Measurements from ENCODE around the gene ARHGEF1.
"Not testable (repeated sequence)": the region's sequence is repeated elsewhere in the genome, so short reads cannot be mapped to it uniquely, and the experiment has no call there.

The ARHGEF1 gene

DNA sequence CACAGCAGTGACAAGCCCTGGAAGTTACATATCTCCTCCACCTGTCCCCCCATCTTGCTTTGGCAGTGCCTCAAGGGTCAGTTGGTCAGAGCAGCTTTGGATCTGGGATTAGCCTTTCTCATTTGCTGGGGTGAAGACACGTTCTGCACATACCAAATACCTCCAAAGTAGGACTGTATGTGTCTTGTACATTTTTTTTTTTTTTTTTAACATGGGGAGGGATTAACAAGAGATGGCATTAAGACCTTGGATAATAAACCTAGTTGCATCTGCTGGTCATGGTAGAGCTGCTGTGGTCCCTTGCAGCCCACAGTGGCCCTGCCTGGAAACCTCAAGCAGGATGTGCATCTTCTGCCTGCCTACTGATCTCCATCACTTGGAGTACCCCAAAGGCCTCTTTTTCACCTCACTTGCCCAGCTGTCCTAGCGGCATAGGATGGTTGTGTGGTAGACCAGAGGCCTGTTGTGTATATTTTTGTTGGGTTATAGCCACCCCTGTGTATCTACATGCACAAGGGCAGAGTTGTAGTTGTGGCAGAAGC lies 20.5 kb upstream of the ARHGEF1 start:
- no peak for DNase-seq

DNA sequence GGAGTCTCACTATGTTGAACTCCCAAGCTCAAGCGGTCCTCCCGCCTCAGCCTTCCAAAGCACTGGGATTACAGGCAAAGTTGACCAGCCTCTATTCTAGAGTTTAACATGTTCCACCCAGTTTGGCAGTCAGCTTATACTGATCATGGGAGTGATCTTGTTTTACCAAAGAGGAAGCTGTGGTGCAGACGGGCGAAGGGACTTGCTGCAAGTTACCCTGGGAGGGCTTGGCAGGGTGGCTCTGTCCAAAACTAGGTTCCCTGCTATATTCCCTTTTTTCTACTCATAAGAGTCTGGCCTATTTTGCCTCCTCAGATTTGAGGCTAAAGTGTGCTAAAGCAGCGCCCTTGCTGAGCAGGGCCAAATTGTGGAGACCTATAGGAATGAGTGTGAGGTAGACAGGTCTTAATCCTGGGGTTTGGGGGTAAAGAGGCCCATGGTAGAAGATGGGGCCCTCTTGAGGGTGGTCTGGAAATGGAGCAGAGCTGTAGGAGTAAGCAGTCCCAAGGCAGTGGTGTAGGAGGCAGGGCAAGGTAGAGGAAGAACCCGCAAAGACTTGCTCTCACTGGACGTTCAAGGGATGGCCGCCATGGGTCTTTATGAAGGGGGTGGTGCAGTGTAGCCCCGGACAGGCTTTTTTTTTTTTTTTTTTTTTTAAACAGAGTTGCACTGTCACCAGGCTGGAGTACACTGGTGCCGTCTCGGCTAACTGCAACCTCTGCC lies 19.6 kb upstream of the ARHGEF1 start:
- DNase-seq = no peak

DNA sequence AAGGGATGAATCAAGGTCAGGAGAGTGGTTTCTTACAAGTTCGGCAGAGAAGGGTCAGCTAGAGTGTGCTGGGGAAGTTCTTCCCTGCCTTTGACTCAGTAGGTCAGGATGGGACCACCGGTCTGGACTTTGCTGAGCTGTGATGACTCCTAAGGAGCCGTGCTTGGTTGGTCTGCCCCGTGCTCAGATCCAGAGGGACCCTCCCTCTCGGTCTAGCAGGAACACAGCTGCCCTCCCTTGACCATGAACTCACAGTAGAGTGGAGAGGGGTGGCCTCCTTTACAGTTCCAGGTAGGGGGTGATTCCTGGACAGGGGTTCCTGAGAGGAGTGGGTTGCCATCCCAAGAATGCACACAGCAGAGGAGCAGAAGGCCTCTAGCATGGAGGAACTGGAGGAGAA lies 18.6 kb upstream of the ARHGEF1 start:
- no peak for DNase-seq

DNA sequence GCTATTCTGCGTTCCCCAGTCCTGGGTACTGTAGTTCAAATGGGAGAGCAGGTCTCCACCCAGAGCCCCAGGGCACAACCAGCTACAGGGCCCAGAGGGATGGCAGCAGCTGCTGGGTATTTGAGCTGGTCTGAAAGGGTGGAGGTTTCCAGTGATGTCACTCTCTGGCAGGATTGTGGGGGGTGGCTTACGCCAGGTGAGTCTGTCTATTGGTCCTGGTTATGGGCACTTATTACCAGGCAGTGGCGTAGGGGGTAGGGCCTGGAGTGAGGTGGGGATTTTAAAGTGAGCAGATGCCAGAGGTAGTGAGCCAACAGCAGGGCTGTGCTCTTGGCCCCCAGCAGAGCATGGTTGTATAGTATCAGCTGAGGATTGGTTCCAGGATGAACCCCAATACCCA lies 16.7 kb upstream of the ARHGEF1 start:
- no peak for DNase-seq

DNA sequence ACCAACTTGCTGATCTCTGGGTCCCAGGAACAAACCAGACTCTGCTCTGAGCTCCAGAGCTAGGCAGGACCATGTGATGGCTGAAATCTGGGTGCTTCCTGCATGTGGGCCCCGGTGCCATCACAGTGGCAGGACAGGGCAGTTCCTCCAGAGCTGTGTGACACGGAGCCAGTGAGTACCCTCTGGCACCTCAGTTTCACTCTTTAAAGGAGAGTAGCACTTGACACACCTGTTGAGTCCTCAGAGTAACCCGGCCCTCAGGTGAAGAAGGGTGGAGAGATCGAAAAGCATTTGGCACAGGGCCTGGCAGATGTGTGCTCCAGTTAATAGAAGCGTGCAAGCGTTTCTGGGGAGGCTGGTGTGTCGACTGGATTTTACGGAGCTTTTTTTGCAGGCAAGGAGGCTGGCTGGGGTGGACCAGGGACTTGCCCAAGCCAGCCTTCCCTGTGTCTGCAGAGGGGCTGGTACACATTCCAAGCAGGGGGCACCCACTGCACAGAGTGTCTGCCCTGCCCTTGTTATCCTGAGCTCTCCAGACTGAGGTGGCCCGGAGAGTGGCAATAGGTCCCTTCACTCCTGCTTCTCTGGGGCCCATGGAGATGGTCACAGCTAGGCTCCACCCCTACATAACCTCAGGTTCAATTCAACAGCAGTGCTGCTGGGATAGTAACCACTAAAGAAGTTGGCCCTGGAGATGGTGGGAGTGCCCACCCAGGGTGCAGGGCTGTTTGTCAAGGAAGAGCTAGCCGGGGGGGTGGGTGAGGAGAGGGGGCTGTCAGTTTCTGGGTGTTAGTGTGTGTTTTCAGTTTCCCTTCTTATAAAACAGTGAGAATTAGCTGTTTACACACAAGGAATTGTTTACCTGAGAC lies 14.6 kb upstream of the ARHGEF1 start:
- DNase-seq = no peak

DNA sequence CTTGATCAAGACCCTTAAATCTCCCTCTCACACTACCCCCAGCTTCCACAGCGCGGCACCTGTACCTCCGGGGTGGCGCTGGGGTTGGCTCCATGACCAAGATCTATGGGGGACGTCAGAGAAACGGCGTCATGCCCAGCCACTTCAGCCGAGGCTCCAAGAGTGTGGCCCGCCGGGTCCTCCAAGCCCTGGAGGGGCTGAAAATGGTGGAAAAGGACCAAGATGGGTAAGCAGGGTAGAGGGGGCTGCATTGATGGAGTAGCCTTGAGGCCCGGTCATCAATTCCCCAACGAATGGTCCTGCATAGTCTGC lies 14.0 kb upstream of the ARHGEF1 start:
- DNase-seq = no peak

DNA sequence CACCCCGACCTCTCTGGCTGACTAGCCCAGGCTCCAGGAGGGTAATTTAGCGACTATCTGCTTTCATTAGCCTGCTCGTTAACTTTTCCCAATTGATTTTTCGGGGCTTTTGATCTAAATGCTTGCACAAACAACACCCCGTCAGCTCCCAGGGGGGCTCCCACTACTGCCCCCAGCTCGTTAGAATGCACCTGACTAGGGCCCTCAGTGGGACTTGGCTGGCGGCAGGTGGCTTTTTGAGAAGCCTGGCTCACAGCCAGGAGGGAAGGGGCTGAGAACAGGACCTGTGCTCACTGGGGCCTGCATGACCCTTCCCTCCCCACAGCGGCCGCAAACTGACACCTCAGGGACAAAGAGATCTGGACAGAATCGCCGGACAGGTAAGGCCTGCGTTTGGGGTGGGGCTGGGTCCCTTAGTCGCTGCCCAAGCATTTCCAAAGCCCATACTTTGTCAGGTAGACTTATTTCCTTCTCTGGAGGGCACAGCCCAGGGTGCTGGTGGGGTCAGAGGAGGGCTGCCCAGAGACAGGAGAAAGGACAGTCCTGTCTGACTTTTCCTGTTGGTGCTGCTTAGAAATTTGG lies 13.5 kb upstream of the ARHGEF1 start:
- DNase-seq = no peak

DNA sequence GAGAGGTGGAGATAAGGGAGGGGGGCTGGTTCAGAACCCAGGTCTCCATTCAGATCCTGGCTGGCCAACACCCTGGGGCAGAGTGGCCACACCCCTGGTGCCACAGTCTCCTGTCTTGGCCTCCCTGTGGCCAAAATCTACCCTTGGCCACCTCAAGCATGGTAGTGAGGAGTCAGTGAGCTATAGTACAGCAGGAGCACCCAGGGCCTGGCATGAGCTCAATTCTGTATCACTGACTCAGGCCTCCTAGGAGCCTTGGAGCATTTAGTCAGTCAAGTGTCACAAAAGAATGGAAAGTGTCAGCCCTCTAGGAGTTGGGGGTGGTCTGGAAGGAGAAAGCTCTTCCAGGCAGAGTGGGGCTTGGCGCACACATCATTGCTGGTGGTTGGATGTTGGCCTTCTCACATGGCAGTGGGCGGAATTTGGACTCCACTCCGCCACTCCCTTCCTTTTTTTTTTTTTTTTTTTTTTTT lies 12.5 kb upstream of the ARHGEF1 start:
- no peak for DNase-seq

DNA sequence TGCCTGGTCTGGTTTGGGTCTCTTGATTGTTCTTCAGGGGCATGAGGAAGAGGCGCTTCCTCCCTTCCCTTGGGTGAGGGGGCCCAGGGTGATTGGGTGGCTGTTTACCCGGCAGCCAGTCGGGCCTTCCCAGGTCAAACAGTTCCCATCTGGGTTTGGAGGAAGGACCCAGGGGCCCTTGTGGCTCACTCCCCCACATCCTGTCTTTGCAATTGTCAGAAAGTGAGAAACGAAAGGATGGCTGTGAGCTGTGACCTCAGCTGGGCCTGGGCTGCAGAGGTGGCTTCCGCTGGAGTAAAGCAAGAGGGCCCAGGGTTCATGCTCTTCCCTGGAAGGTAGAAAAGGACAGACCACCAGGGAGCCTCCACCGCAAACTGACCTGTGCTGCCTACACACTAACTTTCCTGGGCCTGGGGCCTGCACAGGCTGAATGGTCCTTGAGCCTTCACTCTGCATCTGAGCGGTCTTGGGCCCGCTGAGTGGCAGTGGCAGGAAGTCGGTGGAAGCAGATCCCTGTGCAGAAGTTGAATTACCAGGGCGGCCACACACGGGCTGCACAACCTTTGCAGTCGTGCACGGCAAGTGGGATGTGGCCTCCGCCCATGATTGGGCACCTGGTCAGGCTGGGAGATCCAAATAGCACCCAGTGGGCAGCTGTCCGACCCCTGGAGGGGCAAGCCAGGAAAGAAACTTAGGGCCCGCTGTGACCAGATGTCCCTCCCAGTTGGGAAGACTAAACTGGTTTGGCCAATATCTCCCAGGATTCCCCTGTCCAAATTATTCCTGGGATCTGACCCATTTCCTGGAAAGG lies 11.2 kb upstream of the ARHGEF1 start:
- DNase-seq = peak; percentile 90

DNA sequence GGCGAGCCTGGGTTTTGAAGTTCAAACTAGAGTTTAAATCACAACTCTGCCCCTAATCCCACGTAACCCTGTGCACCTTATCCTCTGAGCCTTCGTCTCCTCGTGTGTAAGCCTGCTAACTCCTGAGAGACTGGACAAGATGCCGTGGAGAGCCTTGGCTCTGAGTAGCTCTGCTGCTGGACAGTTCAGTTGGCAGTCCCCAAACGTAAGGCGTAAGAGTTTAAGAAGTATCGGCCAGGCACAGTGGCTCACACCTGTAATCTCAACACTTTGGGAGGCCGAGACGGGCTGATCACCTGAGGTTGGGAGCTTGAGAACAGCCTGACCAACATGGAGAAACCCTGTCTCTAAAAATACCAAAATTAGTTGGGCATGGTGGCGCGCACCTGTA lies 10.6 kb upstream of the ARHGEF1 start:
- no peak for DNase-seq

DNA sequence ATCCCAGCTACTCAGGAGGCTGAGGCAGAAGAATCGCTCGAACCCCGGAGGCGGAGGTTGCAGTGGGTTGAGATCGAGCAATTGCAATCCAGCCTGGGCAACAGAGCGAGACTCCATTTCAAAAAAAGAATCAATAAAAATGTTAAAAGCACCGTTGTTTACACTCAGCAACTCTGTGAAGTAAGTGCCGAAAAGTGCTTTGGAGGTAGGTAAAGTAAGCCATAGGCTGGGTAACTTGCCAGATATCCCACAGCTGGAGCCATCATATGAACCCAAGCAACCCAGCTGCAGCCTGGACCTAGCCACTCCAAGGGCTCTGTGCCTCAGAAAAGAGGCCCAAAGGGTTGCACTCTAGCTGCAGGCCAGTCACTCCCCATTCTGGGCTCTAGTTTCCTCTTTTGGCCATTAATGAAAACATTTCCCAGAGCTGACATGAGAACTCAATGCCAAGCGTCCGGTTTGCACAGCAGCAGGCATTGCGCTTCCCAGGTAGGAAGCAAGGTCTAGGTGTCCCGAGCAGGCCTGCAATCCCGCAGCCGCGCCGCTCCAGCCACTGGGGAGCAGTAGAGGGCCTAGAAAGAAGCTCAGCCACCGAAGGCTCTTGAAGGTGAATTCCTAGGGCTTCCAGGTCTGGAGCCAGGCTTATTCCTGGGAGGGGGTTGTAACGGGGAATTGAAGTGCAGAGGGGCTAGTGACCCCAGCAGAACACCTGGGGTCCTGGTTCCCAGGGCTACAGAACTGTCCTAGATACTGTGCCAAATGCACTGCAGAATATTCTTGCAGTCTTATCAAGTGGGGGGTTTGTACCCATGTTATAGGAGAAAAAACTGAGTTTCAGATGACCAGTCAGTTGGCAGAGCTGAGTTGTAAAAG lies 10.0 kb upstream of the ARHGEF1 start:
- peak; percentile 69 for DNase-seq

DNA sequence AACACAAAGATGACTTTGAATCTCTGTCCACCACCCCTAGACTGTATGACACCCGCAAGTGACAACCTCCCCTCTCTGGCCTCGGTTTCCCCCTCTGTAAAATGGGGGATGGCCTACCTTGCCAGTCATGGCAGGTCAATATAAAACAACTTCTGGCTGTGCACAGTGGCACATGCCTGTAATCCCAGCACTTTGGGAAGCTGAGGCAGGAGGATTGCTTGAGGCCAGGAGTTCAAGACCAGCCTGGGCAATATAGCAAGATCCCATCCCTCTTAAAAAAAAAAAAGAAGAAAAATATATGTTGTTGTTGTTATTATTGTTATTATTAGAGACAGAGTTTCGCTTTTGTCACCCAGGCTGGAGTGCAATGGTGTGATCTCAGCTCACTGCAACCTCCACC lies 7.0 kb upstream of the ARHGEF1 start:
- not testable (repeated sequence) for DNase-seq

DNA sequence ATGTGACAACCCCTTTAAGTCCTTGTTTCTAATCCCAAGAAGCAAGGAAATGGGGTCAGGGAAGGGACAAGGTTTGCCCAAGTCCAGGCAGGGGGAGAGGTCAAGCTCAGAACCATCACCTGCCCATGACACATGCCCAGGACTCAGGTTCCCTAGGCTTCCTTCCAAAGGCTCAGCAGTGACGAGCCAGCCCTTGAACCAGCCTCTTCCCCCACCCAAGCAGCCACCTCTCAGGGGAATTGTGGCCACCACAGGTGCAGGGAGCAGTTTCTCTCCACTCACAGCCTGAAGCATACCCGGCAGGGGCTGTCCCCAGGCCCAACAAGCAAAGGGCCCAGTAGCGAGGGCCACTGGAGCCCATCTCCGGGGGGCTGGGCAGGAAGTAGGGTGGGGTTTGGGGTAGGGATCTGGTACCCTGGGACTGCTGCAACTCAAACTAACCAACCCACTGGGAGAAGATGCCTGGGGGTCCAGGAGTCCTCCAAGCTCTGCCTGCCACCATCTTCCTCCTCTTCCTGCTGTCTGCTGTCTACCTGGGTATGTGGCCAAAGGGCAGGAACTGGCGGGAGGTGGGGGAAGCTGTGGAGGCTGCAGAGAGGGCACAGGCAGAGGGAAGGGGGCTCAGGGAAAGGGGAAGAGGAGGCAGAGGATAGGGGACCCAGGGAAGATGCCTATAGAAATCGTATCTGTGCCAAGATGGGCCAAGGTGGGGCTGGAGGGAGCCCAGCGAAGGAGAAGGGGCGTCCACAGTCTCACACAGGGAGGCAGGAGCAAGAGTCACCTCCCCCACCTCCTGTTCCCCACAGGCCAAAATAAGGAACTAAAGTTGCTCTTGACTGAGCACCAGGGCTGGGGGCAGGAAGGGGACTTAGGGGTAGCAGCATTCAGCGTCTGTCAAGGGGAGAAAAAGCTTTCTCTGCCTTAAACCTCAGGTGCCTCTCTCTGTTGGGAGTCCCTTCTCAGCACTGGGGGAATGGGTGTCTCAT lies 5.8 kb upstream of the ARHGEF1 start, which contains the start of gene CD79A:
Gene CD79A (plus strand): TSS at position 433 of the 986 bp plus-strand sequence. CDS start 26 bp downstream, at position 459.
- DNase-seq = no peak

DNA sequence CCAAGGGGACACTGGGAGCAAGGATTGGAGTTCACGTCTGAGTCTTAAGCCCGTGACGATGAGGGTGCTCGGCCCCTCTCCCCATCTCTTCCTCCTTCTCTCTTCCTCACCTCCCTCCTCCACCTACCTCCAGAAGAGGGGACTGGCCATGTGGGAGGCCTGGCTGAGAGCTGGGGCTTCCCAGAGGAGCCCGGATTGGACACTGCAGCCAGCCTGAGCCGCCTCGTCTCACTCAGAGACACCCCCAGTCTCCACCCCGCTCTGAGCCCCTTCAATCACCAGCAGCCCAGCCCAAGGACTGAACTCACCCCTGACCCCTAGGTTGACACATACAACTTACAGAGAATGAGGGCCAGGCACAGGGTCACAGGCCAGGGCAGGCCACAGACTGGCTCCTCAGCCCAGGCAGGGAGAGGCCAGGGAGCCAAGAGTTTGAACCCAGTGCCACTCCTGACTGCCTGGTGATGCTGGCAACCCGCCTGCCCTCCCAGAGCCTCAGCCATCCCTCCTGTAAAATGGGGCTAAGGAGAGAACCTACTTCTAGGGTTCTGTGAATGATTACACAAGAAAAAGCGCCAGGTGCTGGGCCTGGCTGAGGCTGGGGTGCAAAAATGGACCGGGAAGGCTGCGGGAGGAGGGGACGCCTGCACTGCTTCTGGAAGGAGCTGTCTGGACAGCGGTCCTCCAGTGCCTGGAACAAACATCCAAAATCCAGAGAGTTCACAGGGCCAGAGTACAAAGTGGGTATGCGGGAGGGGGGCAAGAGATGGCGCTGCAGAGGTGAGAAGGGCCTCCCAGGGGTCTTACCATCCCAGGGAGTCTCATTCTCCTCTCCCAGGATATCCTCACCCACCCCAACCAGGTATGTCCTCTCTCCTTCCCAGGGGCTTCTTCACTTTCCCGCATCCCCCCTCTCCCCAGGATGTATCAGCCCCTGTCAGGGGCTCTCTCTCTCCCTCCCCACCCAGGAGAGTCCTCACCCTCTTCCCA lies 4.8 kb upstream of the ARHGEF1 start:
- DNase-seq = no peak

DNA sequence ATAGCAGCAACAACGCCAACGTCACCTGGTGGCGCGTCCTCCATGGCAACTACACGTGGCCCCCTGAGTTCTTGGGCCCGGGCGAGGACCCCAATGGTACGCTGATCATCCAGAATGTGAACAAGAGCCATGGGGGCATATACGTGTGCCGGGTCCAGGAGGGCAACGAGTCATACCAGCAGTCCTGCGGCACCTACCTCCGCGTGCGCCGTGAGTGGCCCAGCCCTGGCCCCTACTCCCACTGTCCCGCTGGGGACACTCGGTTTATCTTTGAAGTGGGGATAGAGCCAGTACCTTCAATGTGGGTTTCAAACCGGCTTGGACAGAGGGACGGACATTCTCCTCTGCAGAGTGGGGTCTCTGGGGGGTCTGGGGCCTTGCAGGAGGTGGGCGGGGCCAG lies 3.9 kb upstream of the ARHGEF1 start:
- no peak for DNase-seq

DNA sequence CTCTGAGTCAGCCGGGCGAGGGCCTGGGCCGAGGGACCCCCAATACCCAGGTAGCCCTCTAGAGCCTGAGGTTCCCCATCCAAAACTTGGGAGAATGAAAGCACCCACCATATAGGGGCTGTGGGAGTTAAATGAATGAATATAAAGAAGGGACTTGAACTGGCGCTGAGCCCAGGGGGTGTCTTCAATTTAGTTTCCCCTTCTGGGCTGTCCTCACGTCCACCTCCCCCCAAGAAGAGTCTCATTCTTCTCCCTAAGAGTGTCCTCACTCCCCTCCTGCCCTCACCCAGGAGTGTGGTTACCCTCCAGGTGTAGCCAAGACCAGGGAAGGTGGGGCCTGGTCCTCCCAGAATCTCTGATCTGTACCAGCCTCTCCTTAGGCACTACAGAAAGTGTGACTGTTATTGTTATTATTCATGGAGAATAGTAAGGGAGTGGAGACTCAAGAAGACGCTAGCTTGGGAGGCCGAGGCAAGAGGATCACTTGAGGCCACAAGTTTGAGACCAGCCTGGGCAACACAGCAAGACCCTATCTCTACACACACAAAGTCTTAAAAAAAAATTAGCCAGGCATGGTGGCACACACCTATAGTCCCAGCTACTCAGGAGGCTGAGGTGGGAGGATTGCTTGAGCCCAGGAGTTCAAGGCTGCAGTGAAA lies 3.2 kb upstream of the ARHGEF1 start:
- DNase-seq = no peak

DNA sequence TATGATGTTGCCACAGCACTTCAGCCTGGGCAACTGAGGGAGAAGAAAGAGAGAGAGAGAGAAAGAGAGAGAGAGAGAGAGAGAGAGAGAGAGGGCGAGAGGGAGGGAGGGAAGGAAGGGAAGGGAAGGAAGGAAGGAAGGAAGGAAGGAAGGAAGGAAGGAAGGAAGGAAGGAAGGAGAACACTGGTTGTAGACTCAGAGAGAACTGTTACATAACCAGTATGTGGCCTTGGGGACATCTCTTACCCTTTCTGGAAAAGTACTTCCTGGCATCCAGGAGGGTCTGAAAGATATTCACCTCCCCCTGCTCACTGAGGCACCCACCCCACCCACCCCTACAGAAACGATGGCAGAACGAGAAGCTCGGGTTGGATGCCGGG lies 2.7 kb upstream of the ARHGEF1 start:
- DNase-seq = no peak

DNA sequence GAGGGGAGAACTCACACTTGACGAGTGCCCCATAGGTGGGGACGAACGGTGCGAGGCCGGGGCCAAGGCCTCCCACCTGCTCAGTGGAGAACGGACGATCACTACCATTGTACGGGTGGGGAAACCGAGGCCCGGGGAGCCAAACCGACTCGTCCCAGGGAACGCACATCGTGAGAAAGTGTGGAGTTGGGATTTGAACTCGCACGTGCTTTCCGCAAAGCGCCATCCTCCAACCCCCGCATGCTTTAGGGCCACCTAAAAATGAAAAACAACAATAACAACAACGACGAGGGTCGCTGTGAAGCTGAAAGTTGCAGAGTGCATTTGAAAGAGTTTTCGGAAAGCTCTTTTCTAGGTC lies 458 bp downstream of the ARHGEF1 start:
- no peak for DNase-seq
